ENCODE results near the gene NXPH4. TPM values are rescaled to one million over a fixed set of nuclear protein-coding genes. Genes with fewer than 3 reads are reported as not detected.

The NXPH4 gene
- total and polyA plus RNA-seq, 7 donors, result 0.01 to 0.58 (median 0.24) TPM; not detected in 2

DNA sequence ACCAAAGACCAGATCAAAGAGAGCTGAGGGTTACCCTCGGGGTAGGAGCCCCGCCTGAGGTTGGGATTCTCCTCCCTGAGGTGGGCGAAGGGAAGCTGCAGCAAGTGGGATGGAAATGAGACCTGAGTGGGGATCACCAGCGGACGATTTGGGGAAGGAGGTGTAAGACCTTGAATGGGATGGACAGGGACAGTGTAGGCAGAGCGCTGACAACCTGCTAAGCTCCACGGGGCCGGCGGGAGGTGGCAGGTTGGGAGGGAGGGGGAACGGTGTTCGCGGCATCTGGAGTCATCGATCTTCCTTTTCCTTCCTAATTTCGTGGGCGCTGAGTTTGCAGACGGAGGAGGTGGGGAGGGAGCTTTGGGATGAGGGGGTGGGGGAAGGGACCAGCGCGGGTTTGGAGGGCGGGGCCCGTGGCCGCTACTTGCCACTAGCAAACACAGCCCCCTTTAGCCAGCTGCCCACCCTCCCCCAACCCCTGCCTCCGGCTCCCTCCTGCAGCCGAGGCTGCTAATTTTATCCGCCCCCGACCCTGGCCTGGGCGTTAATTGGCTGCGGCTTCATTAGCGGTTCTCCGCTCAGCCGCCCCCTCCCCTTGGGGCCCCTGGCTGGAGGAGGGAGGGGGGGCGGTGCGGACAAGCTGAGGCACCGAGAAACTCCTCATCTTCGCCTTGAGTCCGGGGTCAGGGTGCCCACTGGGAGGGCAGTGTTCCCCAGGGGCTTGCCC lies 10.2 kb downstream of the NXPH4 start:
- no peak overlapping the region for H3K27ac ChIP-seq
- peaks cover 0 to 9% of the 10 kb centered on the region in 2 donors for H3K36me3 ChIP-seq (ENCODE audit: insufficient read depth in 1 of 2, low read depth in 1 of 2)
- peaks cover 12% of the 10 kb centered on the region for H3K4me1 ChIP-seq
- peaks cover 0 to 46% (median 7%) of the 10 kb centered on the region in 3 donors for H3K27me3 ChIP-seq (ENCODE audit: insufficient read depth in 3 of 3, low read length in 2 of 3)
- ATAC-seq, result no peak
- 23 to 27% (median 26%) methylated on average over 26 to 35 of the region's 35 CpGs for WGBS, 3 donors
- no peaks in the 10 kb centered on the region for H3K9me3 ChIP-seq
- no peak overlapping the region for H3K4me3 ChIP-seq
- intact Hi-C loops (cut with DNase I), result no loop called here
- TF ChIP-seq, protein P1, sequence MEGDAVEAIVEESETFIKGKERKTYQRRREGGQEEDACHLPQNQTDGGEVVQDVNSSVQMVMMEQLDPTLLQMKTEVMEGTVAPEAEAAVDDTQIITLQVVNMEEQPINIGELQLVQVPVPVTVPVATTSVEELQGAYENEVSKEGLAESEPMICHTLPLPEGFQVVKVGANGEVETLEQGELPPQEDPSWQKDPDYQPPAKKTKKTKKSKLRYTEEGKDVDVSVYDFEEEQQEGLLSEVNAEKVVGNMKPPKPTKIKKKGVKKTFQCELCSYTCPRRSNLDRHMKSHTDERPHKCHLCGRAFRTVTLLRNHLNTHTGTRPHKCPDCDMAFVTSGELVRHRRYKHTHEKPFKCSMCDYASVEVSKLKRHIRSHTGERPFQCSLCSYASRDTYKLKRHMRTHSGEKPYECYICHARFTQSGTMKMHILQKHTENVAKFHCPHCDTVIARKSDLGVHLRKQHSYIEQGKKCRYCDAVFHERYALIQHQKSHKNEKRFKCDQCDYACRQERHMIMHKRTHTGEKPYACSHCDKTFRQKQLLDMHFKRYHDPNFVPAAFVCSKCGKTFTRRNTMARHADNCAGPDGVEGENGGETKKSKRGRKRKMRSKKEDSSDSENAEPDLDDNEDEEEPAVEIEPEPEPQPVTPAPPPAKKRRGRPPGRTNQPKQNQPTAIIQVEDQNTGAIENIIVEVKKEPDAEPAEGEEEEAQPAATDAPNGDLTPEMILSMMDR (IDR thresholded peaks at IDR 0.05), result no peak
- DNase-seq, result no peak

DNA sequence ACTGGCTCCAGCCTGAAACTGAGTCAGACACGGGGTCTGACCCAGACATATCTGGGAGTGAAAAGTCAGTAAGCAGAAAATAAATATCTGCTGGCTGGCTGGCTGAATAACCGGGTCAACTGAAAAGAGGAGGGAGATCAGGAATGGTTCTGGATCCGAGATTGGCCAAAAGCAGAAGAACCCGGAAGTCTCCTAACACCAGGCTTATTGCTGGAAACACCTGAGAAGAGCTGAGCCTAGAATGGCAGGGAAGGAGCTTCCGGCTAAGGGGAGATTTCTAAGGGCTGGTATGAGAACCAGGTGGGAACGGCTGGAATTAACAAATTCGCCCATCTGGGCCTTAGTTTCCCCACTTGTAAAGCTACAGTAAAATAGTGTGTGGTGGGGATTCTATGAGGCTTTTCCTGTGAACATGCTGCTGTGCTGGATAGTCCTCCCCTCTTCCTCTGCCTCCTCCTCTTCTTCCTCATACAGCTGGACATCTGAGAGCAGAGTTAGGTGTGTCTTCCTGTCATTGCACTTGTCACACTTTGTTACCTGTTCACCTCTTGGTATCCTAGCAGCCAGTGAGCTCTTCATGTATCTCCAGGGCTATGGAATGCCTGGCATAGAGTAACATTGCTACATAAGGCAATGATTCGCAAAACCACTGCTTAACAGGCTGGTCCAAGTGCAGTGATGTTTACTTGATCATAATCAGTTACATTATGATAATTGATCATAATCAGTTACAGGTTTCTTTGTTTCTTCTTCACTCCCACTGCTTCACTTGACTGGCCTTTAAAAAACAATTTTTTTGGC lies 10.9 kb downstream of the NXPH4 start:
- DNase-seq, result no peak
- Histone ChIP-seq H3K27me3 (ENCODE audit: insufficient read depth in 3 of 3, low read length in 2 of 3) (peaks cover 0 to 39% (median 7%) of the 10 kb centered on the region in 3 donors), H3K4me1 (peaks cover 12% of the 10 kb centered on the region), H3K4me3 (no peak overlapping the region), H3K36me3 (ENCODE audit: insufficient read depth in 1 of 2, low read depth in 1 of 2) (peaks cover 2 to 16% of the 10 kb centered on the region in 2 donors), H3K27ac (no peak overlapping the region), H3K9me3 (no peaks in the 10 kb centered on the region)
- TF ChIP-seq, protein P1 (IDR thresholded peaks at IDR 0.05), result no peak
- WGBS, 3 donors, result 69 to 77% (median 72%) methylated on average over 7 to 8 of the region's 8 CpGs
- ATAC-seq, result no peak
- intact Hi-C loops (cut with DNase I), result no loop called here

DNA sequence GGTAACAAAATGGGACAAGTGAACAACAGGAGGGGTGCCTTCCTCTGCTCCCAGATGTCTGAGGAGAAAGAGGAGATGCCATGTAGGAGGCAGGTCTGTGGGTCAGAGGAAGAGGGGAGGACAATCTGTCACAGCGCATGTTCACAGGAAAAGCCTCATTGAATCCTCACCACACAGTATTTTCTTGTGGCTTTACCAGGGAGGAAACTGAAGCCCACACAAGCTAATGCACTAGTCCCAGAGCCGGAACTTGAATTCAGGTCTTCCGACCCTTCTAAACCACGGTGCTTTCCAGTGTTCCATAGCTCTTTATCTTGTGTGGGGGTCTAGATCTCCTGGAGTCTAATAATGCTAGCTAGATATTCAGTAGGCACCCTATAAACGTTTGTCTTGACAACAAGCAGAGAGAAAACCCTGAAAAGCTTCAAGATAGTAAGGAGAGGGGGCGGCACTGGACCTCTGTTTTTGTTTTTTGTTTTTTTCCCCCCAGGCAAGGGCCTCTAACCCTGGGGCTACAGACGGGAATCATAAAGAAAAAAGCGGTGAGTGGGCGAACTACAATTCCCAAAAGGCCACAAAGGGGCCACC lies 12.5 kb downstream of the NXPH4 start:
- Histone ChIP-seq H3K27me3 (ENCODE audit: insufficient read depth in 3 of 3, low read length in 2 of 3) (peaks cover 0 to 28% (median 2%) of the 10 kb centered on the region in 3 donors), H3K9me3 (no peaks in the 10 kb centered on the region), H3K4me1 (peaks cover 12% of the 10 kb centered on the region), H3K36me3 (ENCODE audit: insufficient read depth in 1 of 2, low read depth in 1 of 2) (peaks cover 7 to 33% of the 10 kb centered on the region in 2 donors), H3K4me3 (peak overlapping the region; percentile 78), H3K27ac (peak overlapping the region; percentile 77)
- ATAC-seq (peak in 3 of 4 donors; percentile 1 to 24 (median 3)), DNase-seq (no peak)
- WGBS, 3 donors, result 12 to 20% (median 15%) methylated on average over 9 of the region's 9 CpGs
- TF ChIP-seq, protein P1 (IDR thresholded peaks at IDR 0.05), result peak; percentile 10
- intact Hi-C loops (cut with DNase I), result no loop called here

DNA sequence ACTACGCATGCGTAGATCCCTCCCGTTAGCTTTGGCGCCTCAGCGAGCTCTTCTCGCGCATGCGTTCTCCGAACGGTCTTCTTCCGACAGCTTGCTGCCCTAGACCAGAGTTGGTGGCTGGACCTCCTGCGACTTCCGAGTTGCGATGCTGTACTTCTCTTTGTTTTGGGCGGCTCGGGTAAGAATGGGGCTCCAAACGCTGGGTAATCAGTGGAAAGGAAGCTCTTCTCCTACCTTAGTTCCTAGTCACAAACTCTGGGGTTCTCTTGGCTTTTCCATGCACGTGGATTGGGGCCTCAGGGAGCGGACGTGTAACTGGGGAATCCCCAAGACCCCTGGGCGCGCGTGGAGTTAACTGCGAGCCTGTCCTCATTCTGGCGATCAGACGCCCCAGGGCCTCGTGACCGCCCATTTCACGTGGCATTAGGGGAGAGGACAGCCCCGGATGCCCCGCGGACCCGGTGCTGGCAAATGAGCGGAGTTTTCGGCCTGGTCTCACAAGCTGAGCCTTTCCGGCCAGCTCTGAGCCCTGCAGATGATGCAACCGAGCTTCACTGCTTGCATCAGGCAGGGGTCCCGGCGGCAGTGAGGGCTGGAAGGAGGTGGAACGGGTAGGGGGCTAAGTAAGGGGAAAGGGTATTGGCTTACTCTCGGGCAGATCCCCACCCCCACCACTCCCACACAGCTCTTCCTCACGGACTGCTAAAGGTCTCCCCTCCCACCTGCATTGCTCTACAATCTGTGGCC lies 13.2 kb downstream of the NXPH4 start, which contains the start of gene SHMT2:
Gene SHMT2, plus strand, starts transcription at position 78 of the 747 bp plus-strand sequence. Its CDS starts 68 bp downstream, at position 146.
- Histone ChIP-seq H3K36me3 (ENCODE audit: insufficient read depth in 1 of 2, low read depth in 1 of 2) (peaks cover 7 to 39% of the 10 kb centered on the region in 2 donors), H3K4me1 (peaks cover 12% of the 10 kb centered on the region), H3K27ac (peak within 1 kb of the TSS; percentile 77), H3K9me3 (no peaks in the 10 kb centered on the region), H3K4me3 (peak within 1 kb of the TSS; percentile 78), H3K27me3 (ENCODE audit: insufficient read depth in 3 of 3, low read length in 2 of 3) (peaks cover 0 to 21% (median 2%) of the 10 kb centered on the region in 3 donors)
- 0 to 1% (median 0%) methylated on average over 42 of the region's 42 CpGs for WGBS, 3 donors
- peak; percentile 73 to 94 (median 80) for ATAC-seq
- DNase-seq, result peak; percentile 95 to 97
- intact Hi-C loops (cut with DNase I), result no loop called here
- TF ChIP-seq, protein P1 (IDR thresholded peaks at IDR 0.05), result no peak
